ACC112 (cell line): ENCODE results near the gene LARGE1.

Source experiments
- H2AFZ ChIP-seq: fragments of 200-600 bp; sonication (generic); one replicate; pipeline ENCODE4 v1.6.0; 2017; ENCODE audit warnings: antibody characterized with exemption, low read length; ENCODE audit not compliant: unreplicated experiment
- H3K27ac ChIP-seq: fragments of 200-600 bp; sonication (generic); 2 replicates; pipeline ENCODE4 v1.5.1; 2014; ENCODE audit warnings: low read depth, mild to moderate bottlenecking, antibody characterized with exemption, low read length, moderate library complexity
- H3K27me3 ChIP-seq: fragments of 200-600 bp; sonication (generic); 2 replicates; pipeline ENCODE4 v1.6.1; 2014; ENCODE audit warnings: mild to moderate bottlenecking, antibody characterized with exemption, low read length, moderate library complexity, mixed read lengths; ENCODE audit not compliant: insufficient read depth
- H3K36me3 ChIP-seq: fragments of 200-600 bp; sonication (generic); 2 replicates; pipeline ENCODE4 v1.6.1; 2016; ENCODE audit warnings: mild to moderate bottlenecking, antibody characterized with exemption, low read length, moderate library complexity, mixed read lengths; ENCODE audit not compliant: insufficient read depth
- H3K4me1 ChIP-seq: fragments of 200-600 bp; sonication (generic); one replicate; pipeline ENCODE4 v1.6.1; 2016; ENCODE audit warnings: low read length, mixed read lengths; ENCODE audit not compliant: insufficient read depth, unreplicated experiment, control insufficient read depth
- H3K4me3 ChIP-seq: fragments of 200-600 bp; sonication (generic); 2 replicates; pipeline ENCODE4 v1.5.1; 2014; ENCODE audit warnings: mild to moderate bottlenecking, low read depth, low read length
- H3K79me2 ChIP-seq: fragments of 200-600 bp; sonication (generic); one replicate; pipeline ENCODE4 v1.6.0; 2016; ENCODE audit warnings: low read length; ENCODE audit not compliant: control insufficient read depth, unreplicated experiment, insufficient read depth

The LARGE1 gene

GRCh38 chr22:33781411-33781810 lies 138.9 kb downstream of the LARGE1 start:
- H3K27me3 ChIP-seq, result no peaks in the 10 kb centered on the region
- H2AFZ ChIP-seq, result no peak overlapping the region
- no peak overlapping the region for H3K4me3 ChIP-seq
- no peaks in the 10 kb centered on the region for H3K4me1 ChIP-seq
- H3K27ac ChIP-seq, result no peak overlapping the region
- H3K36me3 ChIP-seq, result no peaks in the 10 kb centered on the region
- no peaks in the 10 kb centered on the region for H3K79me2 ChIP-seq

GRCh38 chr22:33780531-33781136 lies 139.6 kb downstream of the LARGE1 start:
- no peaks in the 10 kb centered on the region for H3K27me3 ChIP-seq
- no peaks in the 10 kb centered on the region for H3K4me1 ChIP-seq

GRCh38 chr22:33779243-33779642 lies 141.0 kb downstream of the LARGE1 start:
- Histone ChIP-seq H3K27ac (no peak overlapping the region), H2AFZ (no peak overlapping the region), H3K79me2 (no peaks in the 10 kb centered on the region), H3K36me3 (no peaks in the 10 kb centered on the region), H3K4me1 (no peaks in the 10 kb centered on the region), H3K4me3 (no peak overlapping the region), H3K27me3 (no peaks in the 10 kb centered on the region)

More at GRCh38 chr22:33780531-33781136, 139.6 kb downstream of the LARGE1 start:
- no peaks in the 10 kb centered on the region for H3K79me2 ChIP-seq
- no peaks in the 10 kb centered on the region for H3K36me3 ChIP-seq
- H3K27ac ChIP-seq, result no peak overlapping the region
- no peak overlapping the region for H3K4me3 ChIP-seq
- H2AFZ ChIP-seq, result no peak overlapping the region

GRCh38 chr22:33776491-33776890 lies 143.8 kb downstream of the LARGE1 start:
- no peaks in the 10 kb centered on the region for H3K36me3 ChIP-seq
- no peak overlapping the region for H3K27ac ChIP-seq
- H3K4me1 ChIP-seq, result no peaks in the 10 kb centered on the region
- H3K4me3 ChIP-seq, result no peak overlapping the region
- H3K27me3 ChIP-seq, result no peaks in the 10 kb centered on the region
- no peaks in the 10 kb centered on the region for H3K79me2 ChIP-seq
- H2AFZ ChIP-seq, result no peak overlapping the region

- no peaks in the 10 kb centered on the region for H3K79me2 ChIP-seq
Observed at GRCh38 chr22:33774781-33775180, 145.5 kb downstream of the LARGE1 start.

GRCh38 chr22:33772745-33773144 lies 147.5 kb downstream of the LARGE1 start:
- Histone ChIP-seq H3K27me3 (no peaks in the 10 kb centered on the region), H3K36me3 (no peaks in the 10 kb centered on the region), H3K4me1 (no peaks in the 10 kb centered on the region), H3K27ac (no peak overlapping the region), H2AFZ (no peak overlapping the region), H3K4me3 (no peak overlapping the region), H3K79me2 (no peaks in the 10 kb centered on the region)

More at GRCh38 chr22:33774781-33775180, 145.5 kb downstream of the LARGE1 start:
- no peak overlapping the region for H3K27ac ChIP-seq
- H2AFZ ChIP-seq, result no peak overlapping the region
- H3K4me1 ChIP-seq, result no peaks in the 10 kb centered on the region
- no peaks in the 10 kb centered on the region for H3K36me3 ChIP-seq
- no peaks in the 10 kb centered on the region for H3K27me3 ChIP-seq
- no peak overlapping the region for H3K4me3 ChIP-seq

GRCh38 chr22:33771136-33771535 lies 149.1 kb downstream of the LARGE1 start:
- Histone ChIP-seq H3K27me3 (no peaks in the 10 kb centered on the region), H2AFZ (no peak overlapping the region), H3K36me3 (no peaks in the 10 kb centered on the region), H3K4me3 (no peak overlapping the region), H3K4me1 (no peaks in the 10 kb centered on the region), H3K27ac (no peak overlapping the region), H3K79me2 (no peaks in the 10 kb centered on the region)

- H3K4me3 ChIP-seq, result no peak overlapping the region
- H3K36me3 ChIP-seq, result no peaks in the 10 kb centered on the region
- H3K79me2 ChIP-seq, result no peaks in the 10 kb centered on the region
- H2AFZ ChIP-seq, result no peak overlapping the region
- no peaks in the 10 kb centered on the region for H3K27me3 ChIP-seq
- no peaks in the 10 kb centered on the region for H3K4me1 ChIP-seq
- no peak overlapping the region for H3K27ac ChIP-seq
Observed at GRCh38 chr22:33770723-33771122, 149.6 kb downstream of the LARGE1 start.

- H3K27me3 ChIP-seq, result no peaks in the 10 kb centered on the region
- no peak overlapping the region for H3K4me3 ChIP-seq
- H3K79me2 ChIP-seq, result no peaks in the 10 kb centered on the region
Observed at GRCh38 chr22:33766091-33766490, 154.2 kb downstream of the LARGE1 start.

GRCh38 chr22:33758961-33759360 lies 161.3 kb downstream of the LARGE1 start:
- Histone ChIP-seq H3K36me3 (no peaks in the 10 kb centered on the region), H3K27ac (no peak overlapping the region), H3K27me3 (no peaks in the 10 kb centered on the region), H3K79me2 (no peaks in the 10 kb centered on the region), H3K4me1 (no peaks in the 10 kb centered on the region), H3K4me3 (no peak overlapping the region), H2AFZ (no peak overlapping the region)

More at GRCh38 chr22:33766091-33766490, 154.2 kb downstream of the LARGE1 start:
- H3K36me3 ChIP-seq, result no peaks in the 10 kb centered on the region
- H3K27ac ChIP-seq, result no peak overlapping the region
- H3K4me1 ChIP-seq, result no peaks in the 10 kb centered on the region
- no peak overlapping the region for H2AFZ ChIP-seq

GRCh38 chr22:33757802-33758483 lies 162.3 kb downstream of the LARGE1 start:
- Histone ChIP-seq H3K27ac (no peak overlapping the region), H3K4me3 (no peak overlapping the region)

More at GRCh38 chr22:33757802-33758483, 162.3 kb downstream of the LARGE1 start:
- Histone ChIP-seq H3K4me1 (no peaks in the 10 kb centered on the region), H3K79me2 (no peaks in the 10 kb centered on the region), H2AFZ (no peak overlapping the region), H3K36me3 (no peaks in the 10 kb centered on the region), H3K27me3 (no peaks in the 10 kb centered on the region)
